Keratinocyte (primary cell): Measurements from ENCODE around the gene TXK.

ENCODE experiments used
- CTCF ChIP-seq, 3 experiments: IDR thresholded peaks in 1 of 3; conservative IDR thresholded peaks in 1 of 3; optimal IDR thresholded peaks in 1 of 3; 2 replicates in 2 of 3; 3 replicates in 1 of 3; pipeline versions ENCODE3 to v1.5.1; 2011; ENCODE audit warnings: low read length in 3 of 3, mild to moderate bottlenecking in 3 of 3, moderate library complexity in 2 of 3, control low read depth in 1 of 3, inconsistent platforms in 1 of 3; ENCODE audit not compliant: insufficient read depth in 2 of 3; ENCODE audit errors: extremely low read depth in 1 of 3
- EZH2 ChIP-seq: IDR thresholded peaks from one replicate; pipeline ENCODE4 v1.6.1; 2012; ENCODE audit warnings: inconsistent platforms, mild to moderate bottlenecking, low read length, moderate library complexity

DNA sequence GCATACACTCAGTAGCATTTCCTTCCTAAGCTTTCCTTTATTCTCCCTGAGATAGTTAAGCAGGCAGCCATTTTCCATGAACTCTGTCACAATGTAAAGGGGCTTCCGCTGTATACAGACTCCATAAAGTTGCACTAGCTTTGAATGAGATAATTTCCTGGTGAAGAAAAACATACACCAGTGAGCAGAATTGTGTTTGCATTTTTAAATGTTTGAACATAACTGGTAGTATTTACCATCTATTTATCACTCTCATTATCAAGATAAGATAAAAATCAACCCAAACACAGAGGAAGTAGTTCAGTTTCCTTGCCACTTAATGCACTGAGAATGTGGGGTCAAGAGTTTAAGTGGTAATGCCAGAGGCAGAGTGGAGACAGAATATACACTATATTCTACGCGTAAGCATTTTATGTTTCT lies 54.1 kb downstream of the TXK start:
- TF ChIP-seq CTCF (optimal IDR thresholded peaks at IDR 0.05 in 1 of 3, IDR thresholded peaks at IDR 0.05 in 1 of 3, conservative IDR thresholded peaks at IDR 0.05 in 1 of 3; ENCODE audit: extremely low read depth in 1 of 3, insufficient read depth in 2 of 3, low read length in 3 of 3) (no peak), EZH2 (no peak)
